GM18526 (cell line): ENCODE data around the gene MSRB2.

Experiments used
- POLR2A ChIP-seq: IDR thresholded peaks from 3 replicates; pipeline ENCODE4 v1.6.1; 2011; ENCODE audit not compliant: insufficient read length; ENCODE audit errors: extremely low read depth

MSRB2 gene

GRCh38 chr10:23095966-23096801 lies 805 bp downstream of the MSRB2 start:
- TF ChIP-seq POLR2A: no peak

- no peak for TF ChIP-seq POLR2A
Observed at GRCh38 chr10:23096802-23097549, 1.6 kb downstream of the MSRB2 start.

GRCh38 chr10:23099079-23099478 lies 3.7 kb downstream of the MSRB2 start:
- no peak for TF ChIP-seq POLR2A

GRCh38 chr10:23099816-23100215 lies 4.4 kb downstream of the MSRB2 start:
- no peak for TF ChIP-seq POLR2A

GRCh38 chr10:23100331-23101030 lies 5.1 kb downstream of the MSRB2 start:
- no peak for TF ChIP-seq POLR2A

- TF ChIP-seq POLR2A: no peak
Observed at GRCh38 chr10:23106331-23107072, 11.1 kb downstream of the MSRB2 start.

- no peak for TF ChIP-seq POLR2A
Observed at GRCh38 chr10:23110722-23111516, 15.5 kb downstream of the MSRB2 start.

- no peak for TF ChIP-seq POLR2A
Observed at GRCh38 chr10:23111517-23112286, 16.3 kb downstream of the MSRB2 start.

GRCh38 chr10:23114228-23114850 lies 19.0 kb downstream of the MSRB2 start:
- TF ChIP-seq POLR2A: no peak

- TF ChIP-seq POLR2A: no peak
Observed at GRCh38 chr10:23116486-23117205, 21.3 kb downstream of the MSRB2 start.

GRCh38 chr10:23120001-23120934 lies 24.9 kb downstream of the MSRB2 start:
- TF ChIP-seq POLR2A: no peak
